ENCODE data around the gene RAMP1.

RAMP1 gene

GRCh38 chr2:237929979-237930378, 70.6 kb downstream of the RAMP1 start:
- Histone ChIP-seq H3K27ac (no peak overlapping the region), H3K36me3 (no peaks in the 10 kb centered on the region), H3K4me3 (ENCODE audit: low read depth, low read length) (no peak overlapping the region), H3K9me3 (ENCODE audit: severe bottlenecking) (peaks cover 9% of the 10 kb centered on the region), H3K27me3 (ENCODE audit: insufficient read depth, low read depth, severe bottlenecking) (no peaks in the 10 kb centered on the region)
- no peak for TF ChIP-seq CTCF (IDR thresholded peaks at IDR 0.05; ENCODE audit: low read depth, low read length)
- DNase-seq = no peak

- DNase-seq = no peak
- no peaks in the 10 kb centered on the region for H3K27me3 ChIP-seq (ENCODE audit: insufficient read depth, low read depth, severe bottlenecking)
- H3K9me3 ChIP-seq (ENCODE audit: severe bottlenecking) = peaks cover 9% of the 10 kb centered on the region
- H3K4me3 ChIP-seq (ENCODE audit: low read depth, low read length) = no peak overlapping the region
- H3K27ac ChIP-seq = no peak overlapping the region
- H3K36me3 ChIP-seq = no peaks in the 10 kb centered on the region
- no peak for TF ChIP-seq CTCF (IDR thresholded peaks at IDR 0.05; ENCODE audit: low read depth, low read length)
Observed at GRCh38 chr2:237931205-237931721, 71.8 kb downstream of the RAMP1 start.

GRCh38 chr2:237932731-237933131, 73.3 kb downstream of the RAMP1 start:
- no peak for DNase-seq
- no peak overlapping the region for H3K4me3 ChIP-seq (ENCODE audit: low read depth, low read length)
- TF ChIP-seq CTCF (IDR thresholded peaks at IDR 0.05; ENCODE audit: low read depth, low read length) = no peak
- H3K27me3 ChIP-seq (ENCODE audit: insufficient read depth, low read depth, severe bottlenecking) = no peaks in the 10 kb centered on the region
- peaks cover 9% of the 10 kb centered on the region for H3K9me3 ChIP-seq (ENCODE audit: severe bottlenecking)
- H3K36me3 ChIP-seq = no peaks in the 10 kb centered on the region
- no peak overlapping the region for H3K27ac ChIP-seq

GRCh38 chr2:237934186-237934585, 74.8 kb downstream of the RAMP1 start:
- Histone ChIP-seq H3K36me3 (no peaks in the 10 kb centered on the region), H3K9me3 (ENCODE audit: severe bottlenecking) (peaks cover 9% of the 10 kb centered on the region), H3K27ac (no peak overlapping the region), H3K4me3 (ENCODE audit: low read depth, low read length) (no peak overlapping the region), H3K27me3 (ENCODE audit: insufficient read depth, low read depth, severe bottlenecking) (no peaks in the 10 kb centered on the region)
- no peak for DNase-seq
- TF ChIP-seq CTCF (IDR thresholded peaks at IDR 0.05; ENCODE audit: low read depth, low read length) = no peak

- Histone ChIP-seq H3K9me3 (ENCODE audit: severe bottlenecking) (no peaks in the 10 kb centered on the region), H3K4me3 (ENCODE audit: low read depth, low read length) (no peak overlapping the region), H3K36me3 (no peaks in the 10 kb centered on the region), H3K27me3 (ENCODE audit: insufficient read depth, low read depth, severe bottlenecking) (no peaks in the 10 kb centered on the region), H3K27ac (no peak overlapping the region)
- no peak for DNase-seq
- TF ChIP-seq CTCF (IDR thresholded peaks at IDR 0.05; ENCODE audit: low read depth, low read length) = no peak
Observed at GRCh38 chr2:237935740-237936452, 76.5 kb downstream of the RAMP1 start.

GRCh38 chr2:237939251-237939650, 79.8 kb downstream of the RAMP1 start:
- H3K27me3 ChIP-seq (ENCODE audit: insufficient read depth, low read depth, severe bottlenecking) = no peaks in the 10 kb centered on the region
- no peak for TF ChIP-seq CTCF (IDR thresholded peaks at IDR 0.05; ENCODE audit: low read depth, low read length)
- no peak overlapping the region; the same call in 1 of the 2 replicates for H3K27ac ChIP-seq
- H3K9me3 ChIP-seq (ENCODE audit: severe bottlenecking) = peaks cover 5% of the 10 kb centered on the region
- DNase-seq = no peak
- no peaks in the 10 kb centered on the region for H3K36me3 ChIP-seq
- no peak overlapping the region for H3K4me3 ChIP-seq (ENCODE audit: low read depth, low read length)
